HepG2 (cell line): ENCODE data around the gene ADSS1. TPM values are rescaled to one million over a fixed set of nuclear protein-coding genes. Genes with fewer than 3 reads are reported as not detected.

Source experiments
- ARID3A ChIP-seq: IDR thresholded peaks from 2 replicates; pipeline ENCODE4 v1.6.1; 2012; ENCODE audit warnings: low read depth, low read length, improper control_type of control experiment
- ATF7 ChIP-seq, 2 experiments: fragments of 450-650 bp in 1 of 2; sonication (generic) in 1 of 2; formaldehyde crosslinking in 1 of 2; IDR thresholded peaks; 2 replicates each; pipeline versions ENCODE4 v1.4.0 to v1.6.1; 2016 to 2020; ENCODE audit warnings: antibody characterized with exemption in 1 of 2, mild to moderate bottlenecking in 1 of 2, missing genetic modification reagents in 1 of 2
- CEBPG ChIP-seq: IDR thresholded peaks from 2 replicates; pipeline ENCODE4 v1.6.1; 2016
- CREB1 ChIP-seq, 2 experiments: fragments of 450-650 bp in 1 of 2; IDR thresholded peaks; 2 replicates each; pipeline ENCODE4 v1.6.1; 2016 to 2017; ENCODE audit warnings: control low read depth in 1 of 2, mild to moderate bottlenecking in 1 of 2, missing compliant biosample characterization in 1 of 2, missing genetic modification characterization in 1 of 2
- CREM ChIP-seq, 2 experiments: sonication (generic) in 1 of 2; formaldehyde crosslinking in 1 of 2; IDR thresholded peaks; 2 replicates each; pipeline versions ENCODE4 v1.4.0 to v1.6.1; 2016 to 2020; ENCODE audit warnings: antibody characterized with exemption in 1 of 2, mild to moderate bottlenecking in 1 of 2, missing genetic modification reagents in 1 of 2
- EED ChIP-seq: sonication (generic); formaldehyde crosslinking; IDR thresholded peaks from 2 replicates; pipeline ENCODE4 v1.5.0; 2020; ENCODE audit warnings: mild to moderate bottlenecking, missing genetic modification reagents
- EP300 ChIP-seq, 3 experiments: sonication (generic) in 1 of 3; formaldehyde crosslinking in 1 of 3; IDR thresholded peaks; 2 replicates each; pipeline versions ENCODE4 v1.5.1 to v1.6.1; 2011 to 2020; ENCODE audit warnings: low read depth in 2 of 3, low read length in 2 of 3, borderline replicate concordance in 1 of 3, improper control_type of control experiment in 1 of 3, mild to moderate bottlenecking in 1 of 3, missing genetic modification reagents in 1 of 3, moderate library complexity in 1 of 3
- KDM2A ChIP-seq: sonication (generic); formaldehyde crosslinking; IDR thresholded peaks from 2 replicates; pipeline ENCODE4 v1.4.0; 2020; ENCODE audit warnings: low read depth, missing genetic modification reagents, borderline replicate concordance
- MEIS2 ChIP-seq: sonication (generic); formaldehyde crosslinking; IDR thresholded peaks from 2 replicates; pipeline ENCODE4 v1.9.0; 2021; ENCODE audit warnings: mild to moderate bottlenecking, missing genetic modification reagents
- MTA3 ChIP-seq: sonication (generic); formaldehyde crosslinking; IDR thresholded peaks from 2 replicates; pipeline ENCODE4 v1.4.0; 2020; ENCODE audit warnings: missing genetic modification reagents
- NFE2L1 ChIP-seq: sonication (generic); formaldehyde crosslinking; IDR thresholded peaks from 2 replicates; pipeline ENCODE4 v1.4.0; 2020; ENCODE audit warnings: missing genetic modification reagents, mild to moderate bottlenecking, borderline replicate concordance
- NFYC ChIP-seq: IDR thresholded peaks from 2 replicates; pipeline ENCODE4 v1.6.1; 2016; ENCODE audit warnings: missing genetic modification reagents, missing compliant biosample characterization
- PHF20 ChIP-seq: sonication (generic); formaldehyde crosslinking; IDR thresholded peaks from 2 replicates; pipeline ENCODE4 v1.5.0; 2020; ENCODE audit warnings: mild to moderate bottlenecking, missing genetic modification reagents
- POGZ ChIP-seq: sonication (generic); formaldehyde crosslinking; IDR thresholded peaks from 2 replicates; pipeline ENCODE4 v1.4.0; 2020; ENCODE audit warnings: mild to moderate bottlenecking, missing genetic modification reagents
- RNF219 ChIP-seq: sonication (generic); formaldehyde crosslinking; IDR thresholded peaks from 2 replicates; pipeline ENCODE4 v1.5.0; 2020; ENCODE audit warnings: mild to moderate bottlenecking, missing genetic modification reagents
- YEATS2 ChIP-seq: sonication (generic); formaldehyde crosslinking; IDR thresholded peaks from 2 replicates; pipeline ENCODE4 v1.4.0; 2020; ENCODE audit warnings: missing genetic modification reagents, borderline replicate concordance
- ZNF382 ChIP-seq: sonication (generic); formaldehyde crosslinking; IDR thresholded peaks from 2 replicates; pipeline ENCODE4 v1.5.0; 2020; ENCODE audit warnings: missing genetic modification reagents, mild to moderate bottlenecking, borderline replicate concordance
- ZNF431 ChIP-seq: sonication (generic); formaldehyde crosslinking; IDR thresholded peaks from 2 replicates; pipeline ENCODE4 v1.9.0; 2022; ENCODE audit warnings: missing genetic modification reagents, low read depth, mild to moderate bottlenecking, borderline replicate concordance
- ZNF44 ChIP-seq: sonication (generic); formaldehyde crosslinking; IDR thresholded peaks from 2 replicates; pipeline ENCODE4 v1.5.1; 2020; ENCODE audit warnings: mild to moderate bottlenecking, missing genetic modification reagents
- ZNF567 ChIP-seq: sonication (generic); formaldehyde crosslinking; IDR thresholded peaks from 2 replicates; pipeline ENCODE4 v1.8.1; 2023; ENCODE audit warnings: mild to moderate bottlenecking, missing genetic modification reagents, borderline replicate concordance
- ZNF652 ChIP-seq: IDR thresholded peaks from 2 replicates; pipeline ENCODE4 v1.6.1; 2016; ENCODE audit warnings: low read depth, borderline replicate concordance
- ZNF772 ChIP-seq: sonication (generic); formaldehyde crosslinking; IDR thresholded peaks from 2 replicates; pipeline ENCODE4 v1.5.0; 2020; ENCODE audit warnings: mild to moderate bottlenecking, missing genetic modification reagents
- polyA plus RNA-seq, 8 experiments: library from polyadenylated mRNA; depleted of rRNA in 3 of 8; stranded (reverse) in 7 of 8; unstranded in 1 of 8; fragments of >200 nt; fragmentation: Illumina TruSeq in 4 of 8; extraction: Trizol in 4 of 8; gene quantifications; 2 replicates each; pipeline versions ENCODE4 v1.2.1 to v1.2.3, GENCODE V29; 2011 to 2016; ENCODE audit warnings: low read depth in 4 of 8, missing spikeins in 1 of 8, mixed read lengths in 1 of 8; ENCODE audit not compliant: insufficient read depth in 1 of 8
- total RNA-seq, 5 experiments: library from RNA; depleted of rRNA; stranded (reverse); fragments of >200 nt; fragmentation: Illumina TruSeq; extraction: Trizol; gene quantifications; 2 replicates each; pipeline ENCODE4 v1.2.3, GENCODE V29; 2016; ENCODE audit warnings: low read depth in 1 of 5
- TF ChIP-seq, protein P1 (sequence below): IDR thresholded peaks from 2 replicates; pipeline ENCODE4 v1.6.1; 2016; ENCODE audit warnings: mild to moderate bottlenecking

The ADSS1 gene
- total and polyA plus RNA-seq, 2 of the 13 experiments (the other 11 are each of a cell fraction or from before 2014, with no cell fraction given), result 1.0 to 36.7 TPM

DNA sequence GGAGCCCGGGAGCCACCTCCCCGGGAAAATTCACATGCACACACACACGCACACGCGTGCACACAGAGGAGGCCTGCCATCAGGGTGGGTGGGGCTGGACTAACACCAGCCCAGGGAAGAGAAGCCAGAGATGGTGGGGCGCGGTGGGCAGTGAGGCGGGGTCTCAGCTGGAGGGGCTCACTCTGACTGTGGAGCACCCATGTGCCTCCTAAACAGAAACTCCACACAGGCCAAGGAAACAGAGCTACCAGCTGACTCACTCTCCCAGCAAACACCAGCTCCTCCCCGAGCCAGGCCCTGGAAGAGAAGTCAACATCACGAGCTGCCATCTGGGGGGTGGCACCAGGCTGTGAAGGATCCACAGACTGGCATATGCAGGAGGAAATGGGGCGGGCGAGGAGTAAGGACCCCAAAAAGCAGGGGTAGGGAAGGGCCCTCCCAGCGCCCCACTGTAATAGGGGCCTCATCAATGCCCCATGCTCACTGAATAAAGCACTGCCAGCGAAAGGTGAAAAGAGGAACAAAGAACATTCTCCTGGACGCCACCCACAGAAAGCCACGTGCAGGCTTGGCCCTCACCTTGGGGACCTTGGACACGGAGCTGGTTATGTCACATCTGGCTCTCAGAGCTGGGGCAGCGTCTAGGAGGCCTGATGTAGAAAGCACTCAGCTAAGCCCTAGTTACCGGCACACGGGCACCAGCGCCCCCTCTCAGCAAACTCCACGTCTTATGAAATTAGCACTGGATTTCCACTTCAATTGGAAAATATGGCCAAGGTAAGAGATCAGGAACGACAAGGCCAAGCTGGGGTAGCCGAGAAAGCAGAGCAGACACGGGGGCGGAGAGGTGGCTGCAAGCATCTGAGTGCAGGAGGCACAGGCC, 43.0 kb upstream of the ADSS1 start (continued):
- TF ChIP-seq RNF219 (CRISPR knock-in tag) (no peak), ZNF382 (CRISPR knock-in tag) (no peak), ZNF44 (CRISPR knock-in tag) (no peak), EED (no peak), ZNF772 (CRISPR knock-in tag) (peak; percentile 23), KDM2A (CRISPR knock-in tag) (peak; percentile 51; the same call in 1 of the 2 replicates), POGZ (CRISPR knock-in tag) (no peak), CREM (IDR thresholded peaks at IDR 0.05) (no peak; the same call in 1 of the 2 replicates), CREM (CRISPR knock-in tag; IDR thresholded peaks at IDR 0.05) (no peak), ATF7 (IDR thresholded peaks at IDR 0.05) (no peak), ATF7 (CRISPR knock-in tag; IDR thresholded peaks at IDR 0.05) (no peak), ZNF431 (CRISPR knock-in tag) (0 out of 2 replicates have a peak, but pooled peaks have one; percentile 65), PHF20 (CRISPR knock-in tag) (0 out of 2 replicates have a peak, but pooled peaks have one; percentile 33), ZNF652 (CRISPR knock-in tag) (no peak), NFYC (peak; percentile 19; the same call in 1 of the 2 replicates), MEIS2 (0 out of 2 replicates have a peak, but pooled peaks have one; percentile 13), ARID3A (no peak), MTA3 (CRISPR knock-in tag) (no peak), ZNF567 (CRISPR knock-in tag) (no peak), CREB1 (IDR thresholded peaks at IDR 0.05) (no peak), CREB1 (CRISPR knock-in tag; IDR thresholded peaks at IDR 0.05) (no peak), NFE2L1 (CRISPR knock-in tag) (no peak), CEBPG (CRISPR knock-in tag) (peak; percentile 31; the same call in 1 of the 2 replicates), EP300 (IDR thresholded peaks at IDR 0.05; ENCODE audit: low read depth in 2 of 2, low read length in 2 of 2) (0 out of 4 replicates have a peak, but pooled peaks of 1 of the 2 experiments have one; percentile 5), EP300 (CRISPR knock-in tag; IDR thresholded peaks at IDR 0.05; ENCODE audit: borderline replicate concordance) (no peak), YEATS2 (CRISPR knock-in tag) (no peak)
- TF ChIP-seq, protein P1, sequence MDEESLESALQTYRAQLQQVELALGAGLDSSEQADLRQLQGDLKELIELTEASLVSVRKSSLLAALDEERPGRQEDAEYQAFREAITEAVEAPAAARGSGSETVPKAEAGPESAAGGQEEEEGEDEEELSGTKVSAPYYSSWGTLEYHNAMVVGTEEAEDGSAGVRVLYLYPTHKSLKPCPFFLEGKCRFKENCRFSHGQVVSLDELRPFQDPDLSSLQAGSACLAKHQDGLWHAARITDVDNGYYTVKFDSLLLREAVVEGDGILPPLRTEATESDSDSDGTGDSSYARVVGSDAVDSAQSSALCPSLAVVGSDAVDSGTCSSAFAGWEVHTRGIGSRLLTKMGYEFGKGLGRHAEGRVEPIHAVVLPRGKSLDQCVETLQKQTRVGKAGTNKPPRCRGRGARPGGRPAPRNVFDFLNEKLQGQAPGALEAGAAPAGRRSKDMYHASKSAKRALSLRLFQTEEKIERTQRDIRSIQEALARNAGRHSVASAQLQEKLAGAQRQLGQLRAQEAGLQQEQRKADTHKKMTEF (CRISPR knock-in tag), result 0 out of 2 replicates have a peak, but pooled peaks have one; percentile 18
